CD4-positive, alpha-beta T cell treated with Interleukin-2 at 100 ng/mL for 4 hours (primary cell): ENCODE measurements around the gene DISP3.

Experiments used
- DNase-seq: peaks from one replicate; pipeline ENCODE4 v3.0.0-alpha.2; 2020; ENCODE audit warnings: low spot score

The DISP3 gene, protein sequence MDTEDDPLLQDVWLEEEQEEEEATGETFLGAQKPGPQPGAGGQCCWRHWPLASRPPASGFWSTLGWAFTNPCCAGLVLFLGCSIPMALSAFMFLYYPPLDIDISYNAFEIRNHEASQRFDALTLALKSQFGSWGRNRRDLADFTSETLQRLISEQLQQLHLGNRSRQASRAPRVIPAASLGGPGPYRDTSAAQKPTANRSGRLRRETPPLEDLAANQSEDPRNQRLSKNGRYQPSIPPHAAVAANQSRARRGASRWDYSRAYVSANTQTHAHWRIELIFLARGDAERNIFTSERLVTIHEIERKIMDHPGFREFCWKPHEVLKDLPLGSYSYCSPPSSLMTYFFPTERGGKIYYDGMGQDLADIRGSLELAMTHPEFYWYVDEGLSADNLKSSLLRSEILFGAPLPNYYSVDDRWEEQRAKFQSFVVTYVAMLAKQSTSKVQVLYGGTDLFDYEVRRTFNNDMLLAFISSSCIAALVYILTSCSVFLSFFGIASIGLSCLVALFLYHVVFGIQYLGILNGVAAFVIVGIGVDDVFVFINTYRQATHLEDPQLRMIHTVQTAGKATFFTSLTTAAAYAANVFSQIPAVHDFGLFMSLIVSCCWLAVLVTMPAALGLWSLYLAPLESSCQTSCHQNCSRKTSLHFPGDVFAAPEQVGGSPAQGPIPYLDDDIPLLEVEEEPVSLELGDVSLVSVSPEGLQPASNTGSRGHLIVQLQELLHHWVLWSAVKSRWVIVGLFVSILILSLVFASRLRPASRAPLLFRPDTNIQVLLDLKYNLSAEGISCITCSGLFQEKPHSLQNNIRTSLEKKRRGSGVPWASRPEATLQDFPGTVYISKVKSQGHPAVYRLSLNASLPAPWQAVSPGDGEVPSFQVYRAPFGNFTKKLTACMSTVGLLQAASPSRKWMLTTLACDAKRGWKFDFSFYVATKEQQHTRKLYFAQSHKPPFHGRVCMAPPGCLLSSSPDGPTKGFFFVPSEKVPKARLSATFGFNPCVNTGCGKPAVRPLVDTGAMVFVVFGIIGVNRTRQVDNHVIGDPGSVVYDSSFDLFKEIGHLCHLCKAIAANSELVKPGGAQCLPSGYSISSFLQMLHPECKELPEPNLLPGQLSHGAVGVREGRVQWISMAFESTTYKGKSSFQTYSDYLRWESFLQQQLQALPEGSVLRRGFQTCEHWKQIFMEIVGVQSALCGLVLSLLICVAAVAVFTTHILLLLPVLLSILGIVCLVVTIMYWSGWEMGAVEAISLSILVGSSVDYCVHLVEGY (N-terminal part only)

DNA sequence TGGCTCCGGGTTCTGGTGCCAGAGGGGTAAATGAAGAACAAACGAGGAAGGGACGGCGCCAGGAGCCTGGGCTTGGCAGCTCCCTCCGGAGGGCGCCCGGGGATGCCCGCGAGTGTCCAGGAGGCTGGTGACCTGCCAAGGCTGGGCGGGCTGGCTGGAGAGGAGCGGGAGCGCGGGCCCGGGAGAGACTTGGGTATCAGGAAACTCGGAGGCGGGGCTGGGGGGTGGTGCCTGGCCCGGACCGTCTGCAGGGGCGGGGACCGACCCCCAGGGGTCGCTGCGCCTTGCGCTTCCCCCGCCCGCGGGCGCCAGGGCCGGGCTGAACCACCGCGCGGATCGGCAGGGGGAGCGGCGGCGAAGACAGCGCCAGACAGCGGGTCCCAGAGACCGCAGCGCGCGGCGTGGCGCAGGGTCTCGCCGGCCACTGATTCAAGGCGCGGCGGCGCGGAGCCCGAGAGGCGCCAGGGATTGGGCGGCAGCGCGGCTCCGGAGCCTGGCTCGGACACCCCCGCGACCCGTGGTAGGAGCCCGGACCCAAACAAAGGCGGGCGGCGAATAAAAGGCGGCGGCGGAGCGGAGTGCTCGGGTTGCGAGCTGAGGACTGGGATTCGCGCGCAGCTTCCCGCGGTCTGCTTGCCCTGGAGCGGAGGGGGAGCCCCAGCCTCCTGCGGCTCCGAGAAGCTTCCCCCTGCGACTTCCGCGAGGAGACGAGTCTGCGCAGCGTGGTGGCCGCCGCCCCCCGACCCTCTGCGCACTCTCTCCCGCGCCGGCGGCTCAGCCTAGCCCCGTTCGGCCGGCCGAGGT lies at the start of gene DISP3:
Gene DISP3 (plus strand): TSS at position 585 of the 804 bp plus-strand sequence. CDS start 21,838 bp downstream, outside the sequence.
- peak; percentile 50 for DNase-seq

DNA sequence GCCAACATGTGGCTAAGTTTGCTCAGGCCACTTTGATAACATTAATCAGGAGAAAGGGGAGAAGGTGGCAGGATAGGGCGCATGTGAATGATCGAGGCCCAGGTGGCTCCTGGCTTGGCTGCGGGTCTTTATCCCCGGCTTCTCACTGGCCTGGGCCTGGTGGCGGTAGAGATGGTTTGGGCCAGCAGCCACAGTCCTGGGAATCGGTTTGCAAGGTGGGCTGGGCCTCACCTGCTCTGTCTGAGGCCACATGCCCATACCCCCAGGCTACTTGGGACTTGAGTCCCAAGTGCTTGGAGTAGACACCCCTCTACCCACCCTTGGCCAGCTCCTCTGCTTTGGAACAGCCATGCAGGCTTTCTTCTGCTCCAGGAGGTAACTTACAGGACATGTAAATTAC lies 49.7 kb upstream of the DISP3 start:
- DNase-seq = no peak

DNA sequence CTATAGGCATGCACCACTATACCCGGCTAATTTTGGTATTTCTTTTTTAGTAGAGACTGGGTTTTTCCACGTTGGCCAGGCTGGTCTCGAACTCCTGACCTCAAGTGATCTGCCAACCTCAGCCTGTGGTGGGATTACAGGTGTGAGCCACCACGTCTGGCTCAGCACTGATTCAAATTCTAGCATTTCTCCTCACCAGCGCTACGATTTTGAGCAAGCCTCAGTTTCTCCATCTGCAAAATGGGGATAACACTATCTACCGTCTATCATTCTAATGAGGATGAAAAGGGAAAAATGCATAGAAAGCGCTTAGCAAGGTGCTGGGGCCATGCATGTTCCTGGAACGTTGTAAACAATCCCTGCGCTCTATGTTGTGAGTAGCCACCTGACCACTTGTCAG lies 49.0 kb upstream of the DISP3 start:
- no peak for DNase-seq

DNA sequence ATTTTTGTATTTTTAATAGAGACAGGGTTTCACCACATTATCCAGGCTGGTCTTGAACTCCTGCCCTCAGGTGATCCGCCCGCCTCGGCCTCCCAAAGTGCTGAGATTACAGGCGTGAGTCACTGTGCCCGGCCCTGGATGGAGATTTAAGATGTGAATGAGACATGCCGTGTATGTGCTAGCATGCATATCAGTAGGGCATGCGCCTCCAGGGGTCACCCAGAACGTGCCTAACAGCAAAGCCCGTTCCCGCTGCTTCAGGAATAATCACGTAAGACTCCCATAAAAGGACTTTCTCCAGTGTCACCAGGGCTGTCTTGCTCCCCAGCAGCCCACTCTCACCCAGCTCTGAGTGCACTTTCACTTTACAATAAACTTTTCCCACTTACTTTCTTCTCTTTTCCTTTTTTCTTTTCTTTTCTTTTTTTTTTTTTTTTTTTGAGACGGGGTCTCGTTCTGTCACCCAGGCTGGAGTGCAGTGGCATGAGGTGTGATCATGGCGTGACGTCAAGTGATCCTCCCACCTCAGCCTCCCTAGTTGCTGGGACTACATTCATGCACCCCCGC lies 46.9 kb upstream of the DISP3 start:
- no peak for DNase-seq

DNA sequence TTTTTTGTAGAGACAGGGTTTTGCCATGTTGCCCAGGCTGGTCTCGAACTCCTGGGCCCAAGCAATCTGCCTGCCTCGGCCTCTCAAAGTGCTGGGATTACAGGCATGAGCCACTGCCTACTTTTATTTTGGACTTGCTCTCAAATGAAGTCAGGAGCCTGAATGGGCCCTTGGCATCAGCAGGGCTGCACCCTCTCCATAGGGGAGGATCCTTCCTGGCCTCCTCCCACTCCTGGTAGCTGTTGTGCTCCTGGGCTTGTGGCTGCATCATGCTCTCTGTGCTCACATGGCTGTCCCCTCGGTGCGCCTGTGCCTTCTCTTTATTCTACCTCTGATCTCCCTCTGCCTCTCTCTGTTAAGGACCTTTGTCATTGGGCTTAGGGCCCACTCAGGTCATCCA lies 46.4 kb upstream of the DISP3 start:
- no peak for DNase-seq

DNA sequence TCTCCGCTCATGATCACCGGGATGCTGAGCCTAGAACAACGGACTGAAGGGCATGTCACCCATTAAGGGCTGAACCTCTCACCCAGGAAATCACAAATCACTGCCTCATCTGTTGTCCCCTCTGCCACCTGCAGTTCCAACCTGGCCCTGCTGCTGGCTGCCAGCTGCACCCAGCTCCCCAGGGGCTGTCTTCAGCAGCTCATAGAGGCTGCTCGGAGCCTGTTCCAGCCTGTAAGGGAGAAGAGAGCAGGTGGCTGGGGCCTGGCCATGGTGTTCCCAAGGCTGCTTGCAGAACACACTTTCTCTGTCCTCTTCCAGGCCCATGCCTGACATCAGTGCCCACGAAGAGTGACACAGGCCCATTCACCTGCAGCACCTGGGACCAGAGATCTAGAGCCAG lies 44.5 kb upstream of the DISP3 start:
- no peak for DNase-seq

DNA sequence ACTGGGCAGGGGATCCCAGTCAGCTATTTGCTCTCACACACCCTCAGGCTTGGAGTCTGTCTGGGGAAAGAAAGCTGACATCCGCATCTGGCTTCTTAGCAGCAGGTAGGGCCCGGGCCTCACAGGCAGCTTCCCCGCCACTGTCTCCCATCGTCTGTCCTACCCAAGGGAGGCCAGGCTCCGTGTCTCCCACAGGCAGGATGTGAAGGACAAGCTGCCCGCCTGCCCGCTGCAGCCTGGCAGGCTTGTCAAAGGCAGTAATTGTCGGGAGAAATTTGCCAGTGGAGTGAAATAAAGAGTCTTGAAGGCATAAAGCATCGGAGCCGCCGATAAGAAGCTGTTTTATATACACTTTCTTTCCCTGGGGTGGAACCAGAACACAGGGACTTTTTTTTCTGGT lies 44.0 kb upstream of the DISP3 start:
- DNase-seq = no peak

DNA sequence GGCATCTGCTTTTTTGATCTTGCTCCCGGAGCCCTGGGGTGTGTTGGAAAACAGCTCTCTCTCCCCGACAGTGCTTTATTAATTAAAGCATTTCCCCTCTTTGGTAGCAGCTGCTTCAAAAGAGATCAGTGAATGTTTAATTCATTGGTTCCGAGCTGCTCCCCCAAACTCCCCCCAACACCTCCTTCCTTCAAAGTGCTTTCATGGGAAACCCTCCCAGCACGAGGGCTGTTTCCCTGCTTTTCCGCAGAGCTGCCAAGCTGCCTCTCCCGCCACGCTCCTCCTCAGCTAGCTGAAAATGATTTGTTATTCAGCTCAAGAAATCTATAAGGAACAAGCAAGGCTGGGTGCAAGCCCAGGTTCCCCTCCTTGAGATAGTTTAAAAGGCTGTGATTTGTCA lies 40.0 kb upstream of the DISP3 start:
- DNase-seq = no peak

DNA sequence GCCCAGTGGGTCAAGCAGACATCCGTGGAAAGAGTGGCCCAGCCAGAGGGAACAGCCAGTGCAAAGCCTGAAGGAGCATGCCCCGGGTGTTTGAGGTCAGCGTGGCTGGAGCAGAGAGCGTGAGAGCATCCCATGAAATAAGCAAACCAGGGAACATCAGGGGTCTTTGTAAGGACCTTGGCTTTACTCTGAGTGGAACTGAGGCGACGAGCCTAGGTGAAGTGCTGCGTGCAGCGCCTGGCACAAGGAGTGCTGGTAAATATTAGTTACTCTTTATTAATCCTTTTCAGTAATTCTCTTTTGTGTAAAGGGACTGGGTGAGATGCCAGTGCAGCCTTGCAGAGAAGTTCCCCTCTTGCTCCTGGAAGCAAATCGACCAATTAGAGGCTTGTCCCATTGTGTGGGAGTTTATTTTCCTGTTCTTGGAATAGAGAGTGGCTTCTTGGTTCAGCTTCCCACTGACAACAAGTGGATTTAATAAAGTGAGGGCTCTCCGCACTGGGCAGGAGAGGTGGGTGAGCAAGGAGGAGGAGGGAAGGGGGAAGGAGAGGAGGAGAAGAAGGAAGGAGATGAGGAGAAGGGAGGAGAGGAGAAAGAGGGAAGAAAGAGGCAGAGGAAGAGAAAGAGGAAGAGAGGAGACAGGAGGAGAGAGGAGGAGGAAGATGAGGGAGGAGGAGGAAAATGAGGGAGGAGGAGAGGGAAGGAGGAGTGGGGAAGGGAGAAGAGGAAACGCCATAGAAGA lies 37.6 kb upstream of the DISP3 start:
- DNase-seq = no peak

DNA sequence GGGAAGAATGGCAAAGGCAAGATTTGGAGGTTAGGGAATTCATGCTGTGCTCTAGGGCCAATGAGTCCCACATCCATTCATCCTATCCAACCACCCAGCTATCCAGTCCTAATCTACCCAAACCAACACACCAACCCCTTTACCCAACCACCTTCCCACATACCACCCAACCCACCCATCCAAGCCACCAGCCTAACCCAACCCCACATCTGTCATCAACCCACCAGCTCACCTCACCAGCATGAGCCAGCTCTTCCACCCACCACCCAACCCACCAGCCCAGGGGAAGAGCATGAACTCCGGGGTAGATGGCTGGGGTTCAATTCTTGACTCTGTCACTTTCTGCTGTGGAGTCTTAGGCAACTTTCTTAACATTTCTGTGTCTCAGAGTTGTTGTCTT lies 35.9 kb upstream of the DISP3 start:
- DNase-seq = no peak

DNA sequence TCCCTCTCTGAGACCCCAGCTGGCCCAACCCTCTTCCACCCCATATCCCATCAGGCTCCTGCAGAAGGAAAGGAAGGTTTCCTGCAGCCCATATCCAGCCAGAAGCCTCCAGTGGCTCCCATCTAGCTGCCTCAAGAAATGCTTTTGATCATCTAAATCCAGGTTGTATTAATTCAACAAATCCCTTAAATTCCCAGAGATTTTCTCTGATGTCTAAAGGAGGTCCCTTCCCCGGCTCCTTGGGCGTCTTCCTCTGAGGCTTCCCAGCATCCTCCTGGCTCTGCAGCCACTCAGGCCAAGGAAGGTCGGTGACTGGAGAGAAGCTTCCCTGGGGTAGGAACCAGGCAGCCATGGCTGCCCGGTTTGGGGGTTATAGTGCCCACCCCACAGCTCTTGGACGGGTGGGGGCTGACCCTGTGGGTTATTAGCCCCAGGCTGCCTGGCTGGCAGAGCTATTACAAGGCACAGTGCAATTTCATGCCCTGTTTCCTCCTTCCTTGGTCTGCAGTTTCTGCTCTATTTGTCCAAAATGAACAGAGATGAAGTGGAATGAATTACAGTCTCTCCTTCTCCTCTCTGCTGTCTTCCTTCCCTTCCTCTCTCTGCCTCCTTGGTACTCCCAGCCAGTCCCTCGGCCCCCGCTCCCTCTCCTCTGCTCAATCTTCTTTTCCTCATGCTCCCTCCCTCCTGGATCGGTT lies 34.8 kb upstream of the DISP3 start:
- DNase-seq = no peak

DNA sequence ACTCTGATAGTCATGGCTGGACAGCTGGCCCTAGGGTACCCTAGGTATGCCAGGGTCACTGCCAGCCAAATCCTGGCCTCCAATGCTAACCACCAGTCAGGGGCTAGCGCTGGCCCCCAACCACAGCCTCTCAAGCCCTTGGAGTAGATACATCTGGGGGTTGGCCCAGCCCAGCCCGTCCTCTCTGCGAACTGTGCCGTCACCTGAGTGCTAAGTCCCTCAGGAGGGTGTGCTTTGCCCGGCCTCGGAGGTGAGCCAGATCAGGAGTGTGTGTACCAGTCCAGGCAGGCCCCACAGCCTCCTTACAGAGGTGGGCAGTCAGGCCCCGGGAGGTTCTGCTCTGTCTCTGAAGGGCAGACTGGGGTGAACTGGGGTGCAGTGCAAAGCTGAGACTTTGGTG lies 34.0 kb upstream of the DISP3 start:
- DNase-seq = no peak

DNA sequence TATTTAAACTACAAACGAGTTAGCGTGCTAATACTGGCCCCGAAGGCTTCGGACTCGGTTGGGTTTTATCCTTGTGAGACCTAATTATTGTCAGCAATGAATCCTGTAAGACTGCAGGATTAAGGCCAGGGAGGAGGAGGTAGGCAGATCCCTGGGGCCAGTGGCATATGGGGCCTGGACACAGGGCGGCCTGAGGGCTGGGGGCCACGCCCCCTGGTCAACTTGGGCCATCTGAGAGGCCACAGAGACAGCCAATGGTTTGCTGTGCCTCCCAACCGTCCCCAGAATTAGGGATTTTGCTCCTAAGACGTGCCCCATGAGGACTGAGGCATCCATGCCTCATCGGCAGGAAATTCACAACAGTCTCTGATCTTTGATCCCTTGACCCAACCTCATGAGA lies 31.1 kb upstream of the DISP3 start:
- no peak for DNase-seq

DNA sequence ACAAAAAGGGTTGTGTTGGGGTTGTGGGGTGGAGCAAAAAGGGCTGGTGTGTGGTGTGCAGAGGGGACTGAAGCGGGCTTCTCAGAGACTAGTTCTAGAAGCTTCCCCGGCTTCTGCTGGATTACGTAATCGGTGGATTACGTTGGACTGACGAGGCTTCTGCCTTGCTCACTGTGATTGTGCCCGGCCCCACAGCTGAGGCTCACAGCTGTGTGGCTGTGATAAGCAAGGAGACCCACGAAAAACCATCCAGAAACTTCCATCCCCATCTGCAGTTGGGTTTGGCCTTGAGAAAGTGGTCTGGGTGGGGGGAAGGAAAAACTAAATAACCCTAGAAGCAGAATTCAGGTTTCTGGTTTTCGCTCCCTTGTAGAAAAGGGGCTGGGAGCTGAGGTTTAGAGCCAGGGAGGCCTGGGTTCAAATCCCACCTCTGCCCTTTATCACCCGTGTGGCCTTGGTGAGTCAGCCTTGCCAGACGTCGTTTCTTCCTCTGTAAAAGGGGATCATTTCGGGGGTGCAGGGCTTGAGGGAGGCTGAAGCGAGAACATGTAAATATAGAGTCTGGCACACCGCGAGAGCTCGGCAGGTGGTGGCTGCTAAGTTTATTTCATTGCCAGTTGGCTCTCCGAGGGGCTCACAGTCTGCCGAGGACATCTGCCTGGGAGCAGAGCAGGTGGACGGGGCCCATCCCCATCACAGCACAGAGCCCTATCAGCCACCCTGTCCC lies 30.4 kb upstream of the DISP3 start:
- DNase-seq = no peak

DNA sequence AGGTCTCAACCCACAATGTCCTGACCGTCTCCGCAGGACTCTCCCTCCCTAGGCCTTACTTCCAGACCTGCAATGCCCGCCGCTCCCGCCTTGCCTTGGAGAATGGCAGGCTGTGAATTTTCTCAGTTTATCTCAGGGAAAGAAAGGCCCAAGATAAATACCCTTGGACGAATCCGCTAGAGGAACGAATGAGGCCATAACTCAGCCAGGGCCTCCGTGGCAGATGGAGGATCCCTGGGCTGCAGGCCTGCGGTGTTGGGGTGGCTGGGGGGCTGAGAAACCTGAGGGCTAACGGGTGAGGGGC lies 29.9 kb upstream of the DISP3 start:
- no peak for DNase-seq

DNA sequence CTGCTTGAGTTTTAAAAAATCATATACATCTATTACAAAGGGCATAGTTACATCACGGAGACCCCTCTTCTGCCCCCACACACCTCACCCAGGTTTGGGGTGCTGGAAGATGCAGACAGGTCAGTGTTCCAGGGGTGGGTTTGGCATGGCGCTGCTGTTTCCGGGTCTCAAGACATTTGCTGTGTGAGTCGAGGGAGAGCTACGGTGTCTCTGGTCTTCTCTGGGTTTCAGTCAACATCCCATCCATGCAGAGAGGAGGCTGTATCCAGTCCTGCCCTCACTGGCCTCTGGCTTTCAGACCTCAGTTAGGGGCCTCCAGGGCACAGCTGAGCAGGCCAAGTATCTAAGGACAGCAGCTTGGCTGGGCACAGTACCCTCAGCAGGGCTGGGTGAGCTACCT lies 28.6 kb upstream of the DISP3 start:
- DNase-seq = no peak

DNA sequence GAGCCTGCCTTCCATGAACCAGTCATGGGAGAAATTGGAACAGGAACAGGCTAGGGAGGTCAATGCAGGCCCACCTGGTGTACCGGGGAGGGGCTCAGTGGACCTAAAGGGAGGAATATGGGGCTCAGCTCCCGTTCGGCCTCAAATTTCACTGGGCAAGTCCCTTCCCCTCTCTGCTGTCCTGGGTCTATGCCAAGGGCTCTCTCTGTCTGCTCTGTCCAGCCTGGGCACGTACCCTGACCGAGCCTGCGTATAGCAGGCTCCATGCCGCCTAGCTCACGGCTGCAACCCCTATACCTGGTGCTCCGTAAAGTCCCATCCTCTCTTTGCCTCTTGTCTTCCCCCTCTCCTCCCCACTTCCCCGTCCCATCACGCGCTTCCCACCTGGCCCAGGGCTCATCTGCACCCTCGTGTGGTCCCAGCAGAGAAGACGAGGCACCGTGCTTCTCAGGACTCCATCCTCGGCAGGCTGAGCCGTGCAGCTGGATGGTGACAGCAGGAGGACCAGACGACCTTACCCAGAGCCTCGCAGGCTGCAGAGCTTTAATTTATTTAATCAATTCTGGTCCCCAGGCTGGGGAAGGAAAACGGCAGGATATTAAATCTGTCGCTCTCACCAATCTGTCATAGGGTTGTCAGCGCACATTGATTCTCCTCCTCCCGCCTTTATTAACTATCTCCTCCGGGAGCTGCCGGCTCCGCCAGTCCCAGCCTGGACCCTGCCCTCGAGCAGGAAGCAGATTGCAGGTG lies 25.0 kb upstream of the DISP3 start:
- DNase-seq = no peak

DNA sequence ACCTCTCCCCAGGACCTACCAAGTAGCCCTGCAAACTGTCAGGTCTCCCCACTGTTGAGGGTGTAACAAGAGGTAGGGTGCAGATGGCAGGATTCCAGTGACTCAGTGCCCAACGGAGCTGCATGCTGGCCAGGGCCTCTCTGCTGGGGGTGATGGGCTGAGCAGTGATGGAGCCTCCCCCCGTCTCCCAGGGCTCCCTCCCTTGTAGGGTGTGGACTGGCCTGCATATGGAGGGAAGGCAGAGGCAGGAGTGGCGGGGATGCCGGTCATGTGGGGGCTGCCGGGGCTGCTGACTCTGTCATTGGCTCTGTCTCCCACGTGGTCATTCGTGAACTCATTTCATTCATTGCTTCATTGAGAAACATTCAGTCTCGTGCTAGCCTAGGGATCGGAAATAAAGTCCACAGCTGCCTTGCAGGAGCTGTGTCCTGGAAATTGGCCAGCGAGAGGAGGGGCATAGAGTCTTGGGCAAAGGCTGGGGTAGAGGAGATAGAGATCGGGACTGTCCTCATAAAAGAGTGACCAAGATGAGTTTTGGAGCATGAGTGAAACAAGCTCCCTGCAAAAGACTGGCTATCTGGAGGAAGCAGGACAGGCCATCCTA lies 22.9 kb upstream of the DISP3 start:
- DNase-seq = no peak
